Renal cortex interstitium (tissue), 11 donors: Measurements from ENCODE around the gene EIPR1. TPM values are rescaled to one million over a fixed set of nuclear protein-coding genes. Genes with fewer than 3 reads are reported as not detected.
"Not testable (repeated sequence)": the region's sequence is repeated elsewhere in the genome, so short reads cannot be mapped to it uniquely, and the experiment has no call there.

Source experiments
- DNase-seq, 11 donors: peaks; one replicate each; pipeline ENCODE4 v3.0.0-alpha.2; 2013; ENCODE audit warnings: low read depth in 9 of 11, low spot score in 4 of 11; ENCODE audit errors: extremely low read depth in 1 of 11
- polyA plus RNA-seq, 3 donors: library from polyadenylated mRNA; unstranded; fragments of 120-200 nt; gene quantifications; one replicate each; pipeline ENCODE4 v1.2.1, GENCODE V29; 2013; ENCODE audit not compliant: insufficient read length in 3 of 3

The EIPR1 gene
- polyA plus RNA-seq, 3 donors = 20.9 to 27.1 (median 26.0) TPM

- DNase-seq = no peak
These were observed 77.2 kb downstream of the EIPR1 start for GRCh38 chr2:3300224-3300995.

GRCh38 chr2:3299703-3300102 is 77.9 kb downstream of the EIPR1 start:
- DNase-seq = no peak

- DNase-seq = no peak
These were observed 78.5 kb downstream of the EIPR1 start for GRCh38 chr2:3299130-3299529.

- DNase-seq = no peak
These were observed 79.4 kb downstream of the EIPR1 start for GRCh38 chr2:3298191-3298590.

GRCh38 chr2:3297523-3297922 is 80.1 kb downstream of the EIPR1 start:
- DNase-seq = no peak

DNA sequence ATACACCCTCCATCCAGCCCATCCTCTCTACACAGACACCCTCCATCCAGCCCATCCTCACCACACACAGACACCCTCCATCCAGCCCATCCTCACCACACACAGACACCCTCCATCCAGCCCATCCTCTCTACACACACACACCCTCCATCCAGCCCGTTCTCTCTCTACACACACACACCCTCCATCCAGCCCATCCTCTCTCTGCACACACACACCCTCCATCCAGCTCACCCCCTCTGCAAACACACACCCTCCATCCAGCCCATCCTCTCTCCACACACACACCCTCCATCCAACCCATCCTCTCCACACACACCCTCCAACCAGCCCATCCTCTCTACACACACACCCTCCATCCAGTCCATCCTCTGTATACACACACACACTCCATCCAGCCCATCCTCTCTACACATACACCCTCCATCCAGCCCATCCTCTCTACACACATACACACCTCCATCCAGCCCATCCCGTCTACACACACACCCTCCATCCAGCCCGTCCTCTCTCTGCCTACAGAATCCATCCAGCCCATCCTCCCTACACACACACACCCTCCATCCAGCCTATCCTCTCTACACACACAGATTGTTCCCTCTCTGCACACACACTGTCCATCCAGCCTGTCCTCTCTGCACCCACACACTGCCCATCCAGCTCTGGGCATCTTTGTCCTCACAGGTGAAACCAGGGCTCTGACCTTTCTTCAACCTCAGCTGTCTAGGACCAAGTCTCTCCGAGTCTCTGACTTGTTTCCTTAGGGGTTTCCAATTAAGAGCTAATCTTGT is 81.2 kb downstream of the EIPR1 start:
- no peak for DNase-seq

- DNase-seq = no peak
These were observed 83.1 kb downstream of the EIPR1 start for GRCh38 chr2:3294493-3294892.

GRCh38 chr2:3294069-3294468 is 83.5 kb downstream of the EIPR1 start:
- no peak for DNase-seq

GRCh38 chr2:3293221-3293620 is 84.4 kb downstream of the EIPR1 start:
- DNase-seq = no peak

GRCh38 chr2:3292416-3292815 is 85.2 kb downstream of the EIPR1 start:
- DNase-seq = no peak

DNA sequence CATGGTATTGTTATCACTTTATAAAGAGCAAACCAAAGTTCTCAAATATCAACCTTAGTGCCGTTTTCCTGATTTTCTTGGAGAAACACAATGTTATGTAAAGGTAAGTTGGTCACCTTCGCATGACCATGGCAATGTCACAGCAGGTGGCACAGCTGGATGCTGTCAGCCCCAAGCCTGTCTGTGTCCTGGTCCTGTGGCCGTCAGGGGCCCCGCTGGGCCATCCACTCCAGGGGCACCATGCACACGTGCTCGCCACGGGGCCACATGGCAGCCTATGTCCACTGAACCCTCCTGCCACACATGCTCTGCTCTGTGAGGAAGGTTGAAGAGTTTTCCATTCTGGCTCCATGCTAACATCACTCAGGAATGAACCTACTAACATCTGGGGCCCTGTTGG is 85.9 kb downstream of the EIPR1 start:
- no peak for DNase-seq

GRCh38 chr2:3291113-3291512 is 86.5 kb downstream of the EIPR1 start:
- DNase-seq = no peak

GRCh38 chr2:3290655-3291054 is 87.0 kb downstream of the EIPR1 start:
- DNase-seq = no peak

DNA sequence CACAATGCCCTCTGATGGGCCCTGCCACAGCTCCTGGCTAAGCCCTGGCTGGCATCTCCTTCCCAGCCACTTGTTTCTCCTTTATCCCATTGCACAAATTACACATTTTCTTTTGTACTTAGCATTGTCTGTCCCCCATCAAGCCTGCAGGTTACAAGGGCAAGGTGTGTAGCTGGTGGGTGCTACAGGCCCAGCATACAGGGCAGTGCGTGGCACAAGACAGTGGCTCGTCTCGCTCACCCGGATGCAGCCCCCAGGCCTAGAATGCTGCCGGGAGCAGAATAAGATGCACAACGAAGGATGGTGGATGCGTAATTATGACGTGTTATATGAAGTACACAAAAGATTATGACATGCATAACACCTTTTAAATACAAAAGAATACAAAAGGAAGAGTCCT is 87.6 kb downstream of the EIPR1 start:
- no peak for DNase-seq

DNA sequence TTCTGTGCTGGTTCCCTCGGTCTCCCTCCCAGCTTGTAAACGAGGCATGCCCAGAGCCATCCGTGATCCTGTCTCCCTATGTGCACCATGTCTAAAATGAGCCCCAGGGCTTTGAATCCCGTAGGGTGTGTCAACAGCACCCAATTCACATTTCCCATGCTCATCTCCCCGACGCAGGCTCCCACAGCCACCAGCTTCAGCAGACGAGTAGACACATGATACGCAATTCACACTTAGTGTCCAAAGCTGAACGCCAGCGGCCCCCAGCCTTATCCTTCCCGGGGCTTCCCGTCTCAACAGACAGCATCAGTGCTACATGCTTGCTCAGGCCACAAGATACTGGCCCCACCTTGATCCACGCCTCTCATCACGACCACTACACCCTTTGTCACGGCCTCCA is 88.1 kb downstream of the EIPR1 start:
- no peak for DNase-seq

GRCh38 chr2:3289171-3289515 is 88.5 kb downstream of the EIPR1 start:
- DNase-seq = no peak

DNA sequence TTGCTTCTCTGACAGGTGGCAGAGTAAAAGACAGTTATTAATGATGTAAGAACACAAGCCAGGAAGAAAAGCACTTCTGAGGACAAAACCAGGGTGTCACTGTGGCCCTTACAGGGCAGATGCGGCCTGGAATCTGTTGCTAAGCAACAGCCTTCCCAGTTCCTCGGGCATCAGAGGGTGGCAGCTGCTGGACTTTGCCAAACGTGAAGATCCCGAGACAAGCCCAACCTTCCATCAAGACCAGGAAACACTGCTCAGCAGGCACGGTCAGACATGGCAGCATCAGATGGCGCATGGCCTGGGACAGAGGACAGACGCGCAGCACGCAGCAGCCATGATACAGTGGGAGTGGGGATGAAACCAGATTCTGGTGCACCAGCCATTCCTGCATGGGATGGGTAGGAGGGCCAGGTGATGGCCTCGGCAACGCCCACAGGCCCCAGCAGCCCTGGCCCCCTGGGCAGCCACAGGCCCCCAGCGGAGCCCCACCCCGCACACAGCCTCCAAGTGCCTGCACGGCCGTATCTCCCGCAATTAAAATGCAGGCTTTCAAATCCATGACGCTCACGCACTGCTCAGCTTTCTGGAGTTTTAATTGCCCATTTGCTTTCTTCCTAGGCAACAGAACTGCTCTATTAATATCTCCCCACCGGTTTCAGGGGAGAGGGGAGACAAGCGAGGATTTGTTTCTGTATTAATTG is 89.0 kb downstream of the EIPR1 start:
- DNase-seq = no peak

GRCh38 chr2:3287896-3288295 is 89.7 kb downstream of the EIPR1 start:
- no peak for DNase-seq

GRCh38 chr2:3286646-3287036 is 91.0 kb downstream of the EIPR1 start:
- not testable (repeated sequence) for DNase-seq
